Memory B cell (primary cell): Measurements from ENCODE around the gene LCE2D.
"Not testable (repeated sequence)": the region's sequence is repeated elsewhere in the genome, so short reads cannot be mapped to it uniquely, and the experiment has no call there.

ENCODE experiments used
- ATAC-seq: fragments of 150-1000 bp; cut with Tn5 transposase; 2 replicates; pipeline ENCODE4 v1.10.0; 2021; ENCODE audit warnings: low read depth, mild to moderate bottlenecking, moderate library complexity
- DNase-seq, 2 donors: peaks; one replicate each; pipeline ENCODE4 v3.0.0; 2022; ENCODE audit warnings: low spot score in 2 of 2
- H3K27ac Mint-ChIP-seq: one replicate; pipeline ENCODE4 v1.8.0; 2022; ENCODE audit warnings: mild to moderate bottlenecking, moderate library complexity, mixed read lengths
- H3K27me3 Mint-ChIP-seq: one replicate; pipeline ENCODE4 v1.8.0; 2022; ENCODE audit warnings: mixed read lengths
- H3K36me3 Mint-ChIP-seq: one replicate; pipeline ENCODE4 v1.8.0; 2022; ENCODE audit warnings: mild to moderate bottlenecking, mixed read lengths
- H3K4me1 Mint-ChIP-seq: one replicate; pipeline ENCODE4 v1.8.0; 2022; ENCODE audit warnings: mixed read lengths
- H3K4me3 Mint-ChIP-seq: one replicate; pipeline ENCODE4 v1.8.0; 2022; ENCODE audit warnings: mild to moderate bottlenecking, moderate library complexity, mixed read lengths
- H3K9me3 Mint-ChIP-seq: one replicate; pipeline ENCODE4 v1.8.0; 2022; ENCODE audit warnings: mixed read lengths

Gene LCE2D

GRCh38 chr1:152666171-152666570 lies 3.0 kb downstream of the LCE2D start:
- not testable (repeated sequence) for DNase-seq, ATAC-seq, H3K27ac Mint-ChIP-seq

GRCh38 chr1:152667648-152668047 lies 4.5 kb downstream of the LCE2D start:
- H3K4me1 Mint-ChIP-seq, result no peaks in the 10 kb centered on the region
- H3K36me3 Mint-ChIP-seq, result no peaks in the 10 kb centered on the region
- H3K9me3 Mint-ChIP-seq, result no peaks in the 10 kb centered on the region
- no peak for ATAC-seq
- DNase-seq, result no peak
- no peak overlapping the region for H3K4me3 Mint-ChIP-seq
- peaks cover 5% of the 10 kb centered on the region for H3K27me3 Mint-ChIP-seq
- no peak overlapping the region for H3K27ac Mint-ChIP-seq

More at GRCh38 chr1:152666171-152666570, 3.0 kb downstream of the LCE2D start:
- not testable (repeated sequence) for H3K27me3 Mint-ChIP-seq, H3K36me3 Mint-ChIP-seq, H3K4me1 Mint-ChIP-seq, H3K4me3 Mint-ChIP-seq, H3K9me3 Mint-ChIP-seq

- DNase-seq (no peak), ATAC-seq (no peak)
- H3K9me3 Mint-ChIP-seq, result no peaks in the 10 kb centered on the region
- peaks cover 10% of the 10 kb centered on the region for H3K27me3 Mint-ChIP-seq
- H3K4me3 Mint-ChIP-seq, result no peak overlapping the region
- H3K4me1 Mint-ChIP-seq, result no peaks in the 10 kb centered on the region
- H3K27ac Mint-ChIP-seq, result no peak overlapping the region
- no peaks in the 10 kb centered on the region for H3K36me3 Mint-ChIP-seq
These were observed 9.8 kb downstream of the LCE2D start for GRCh38 chr1:152673016-152673415.

GRCh38 chr1:152674983-152675382 lies 11.8 kb downstream of the LCE2D start, which contains the start of gene LCE2C:
LCE2C (plus strand) TSS chr1:152675279; CDS start chr1:152676016, 737 bp downstream.
- H3K36me3 Mint-ChIP-seq, H3K4me3 Mint-ChIP-seq, ATAC-seq, DNase-seq, H3K4me1 Mint-ChIP-seq, H3K27ac Mint-ChIP-seq, H3K9me3 Mint-ChIP-seq: not testable (repeated sequence)
- H3K27me3 Mint-ChIP-seq, result peaks cover 16% of the 10 kb centered on the region

- Mint-ChIP-seq H3K4me3 (no peak overlapping the region), H3K27me3 (peaks cover 23% of the 10 kb centered on the region), H3K36me3 (no peaks in the 10 kb centered on the region), H3K4me1 (no peaks in the 10 kb centered on the region), H3K9me3 (peaks cover 1% of the 10 kb centered on the region), H3K27ac (no peak overlapping the region)
- no peak for DNase-seq
- ATAC-seq, result no peak
These were observed 16.3 kb downstream of the LCE2D start for GRCh38 chr1:152679459-152679858.

- H3K27me3 Mint-ChIP-seq, result peaks cover 21% of the 10 kb centered on the region
- H3K27ac Mint-ChIP-seq, result no peak overlapping the region
- ATAC-seq (no peak), DNase-seq (no peak)
- no peaks in the 10 kb centered on the region for H3K36me3 Mint-ChIP-seq
- H3K4me3 Mint-ChIP-seq, result no peak overlapping the region
- no peaks in the 10 kb centered on the region for H3K4me1 Mint-ChIP-seq
- peaks cover 1% of the 10 kb centered on the region for H3K9me3 Mint-ChIP-seq
These were observed 18.4 kb downstream of the LCE2D start for GRCh38 chr1:152681616-152682015.

- ATAC-seq (no peak), DNase-seq (no peak)
- H3K36me3 Mint-ChIP-seq, result no peaks in the 10 kb centered on the region
- no peaks in the 10 kb centered on the region for H3K4me1 Mint-ChIP-seq
- peaks cover 18% of the 10 kb centered on the region for H3K27me3 Mint-ChIP-seq
- H3K4me3 Mint-ChIP-seq, result no peak overlapping the region
- H3K27ac Mint-ChIP-seq, result no peak overlapping the region
- H3K9me3 Mint-ChIP-seq, result peaks cover 1% of the 10 kb centered on the region
These were observed 20.7 kb downstream of the LCE2D start for GRCh38 chr1:152683846-152684245.

GRCh38 chr1:152685823-152686222 lies 22.6 kb downstream of the LCE2D start, which contains the start of gene LCE2B:
LCE2B (plus strand) TSS chr1:152686123; CDS start chr1:152686844, 721 bp downstream.
- not testable (repeated sequence) for H3K36me3 Mint-ChIP-seq, H3K4me3 Mint-ChIP-seq, H3K4me1 Mint-ChIP-seq, ATAC-seq, H3K27ac Mint-ChIP-seq, H3K9me3 Mint-ChIP-seq, DNase-seq
- H3K27me3 Mint-ChIP-seq, result peaks cover 19% of the 10 kb centered on the region

GRCh38 chr1:152697701-152698600 lies 34.8 kb downstream of the LCE2D start, which contains the start of gene LCE2A:
LCE2A (plus strand) TSS chr1:152698345; CDS start chr1:152698902, 557 bp downstream.
- Mint-ChIP-seq H3K36me3 (no peaks in the 10 kb centered on the region), H3K27me3 (peaks cover 3% of the 10 kb centered on the region), H3K4me3 (no peak within 1 kb of the TSS), H3K27ac (no peak within 1 kb of the TSS), H3K9me3 (peaks cover under 1% of the 10 kb centered on the region), H3K4me1 (no peaks in the 10 kb centered on the region)
- no peak for ATAC-seq
- DNase-seq, result no peak

- Mint-ChIP-seq H3K36me3 (no peaks in the 10 kb centered on the region), H3K4me1 (no peaks in the 10 kb centered on the region), H3K9me3 (peaks cover 5% of the 10 kb centered on the region), H3K4me3 (no peak overlapping the region), H3K27me3 (peaks cover 3% of the 10 kb centered on the region), H3K27ac (no peak overlapping the region)
- ATAC-seq, result no peak
- no peak for DNase-seq
These were observed 36.6 kb downstream of the LCE2D start for GRCh38 chr1:152699746-152700145.

GRCh38 chr1:152707860-152708259 lies 44.7 kb downstream of the LCE2D start, which contains the start of gene LCE4A:
LCE4A (plus strand) TSS chr1:152708160; CDS start chr1:152709076, 916 bp downstream.
- Mint-ChIP-seq H3K27ac (no peak within 1 kb of the TSS), H3K4me3 (no peak within 1 kb of the TSS), H3K9me3 (peaks cover 6% of the 10 kb centered on the region), H3K36me3 (no peaks in the 10 kb centered on the region), H3K27me3 (peaks cover 13% of the 10 kb centered on the region), H3K4me1 (no peaks in the 10 kb centered on the region)
- ATAC-seq (no peak), DNase-seq (no peak)
